GM12891 (cell line): ENCODE data around the gene CDH4.

Source experiments
- POLR2A ChIP-seq: IDR thresholded peaks from 2 replicates; pipeline ENCODE4 v1.6.1; 2011; ENCODE audit warnings: low read depth, low read length, control low read depth
- POLR2AphosphoS5 ChIP-seq: IDR thresholded peaks from 2 replicates; pipeline ENCODE4 v1.6.1; 2011; ENCODE audit warnings: low read depth, low read length, control low read depth
- SPI1 ChIP-seq: IDR thresholded peaks from 2 replicates; pipeline ENCODE4 v1.6.1; 2011; ENCODE audit warnings: low read depth, low read length, control low read depth

DNA sequence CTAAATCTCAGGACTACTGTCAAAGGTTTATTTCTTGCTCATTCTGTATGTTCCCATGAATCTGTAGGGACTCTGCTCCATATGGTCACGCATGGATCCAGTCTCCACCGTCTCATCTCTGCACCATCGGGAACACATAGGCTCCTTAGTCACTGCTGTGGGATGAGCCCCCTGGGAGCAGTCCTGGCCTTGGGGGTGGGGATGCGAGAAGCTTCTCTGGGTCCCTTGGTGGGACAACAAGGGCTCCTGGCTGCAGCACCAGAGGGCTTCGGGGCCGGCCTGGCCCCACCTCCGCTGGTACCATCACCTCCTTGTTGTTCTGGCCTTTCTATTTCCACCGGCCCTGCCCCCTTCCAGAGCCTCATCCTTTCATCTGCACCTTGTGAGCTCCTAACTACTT, 148.4 kb downstream of the CDH4 start:
- TF ChIP-seq POLR2AphosphoS5 (no peak), SPI1 (no peak), POLR2A (no peak)
